Neural cell (in vitro differentiated cells): ENCODE data around the gene MICA. TPM values are rescaled to one million over a fixed set of nuclear protein-coding genes. Genes with fewer than 3 reads are reported as not detected.

ENCODE experiments used
- H2AFZ ChIP-seq: fragments of 200-600, 300-800 bp; sonication (generic), shearing (Covaris generic); 2 replicates; pipeline ENCODE4 v1.6.0; 2014; ENCODE audit warnings: low read depth, mild to moderate bottlenecking, antibody characterized with exemption, low read length, moderate library complexity
- H3F3A ChIP-seq: fragments of 200-600 bp; shearing (Covaris generic); 2 replicates; pipeline ENCODE4 v1.6.1; 2016; ENCODE audit warnings: mild to moderate bottlenecking, moderate library complexity, mixed read lengths, antibody characterized with exemption, low read length; ENCODE audit not compliant: insufficient read depth, poor library complexity, severe bottlenecking
- H3K27ac ChIP-seq: fragments of 200-600, 300-800 bp; sonication (generic), shearing (Covaris generic); 2 replicates; pipeline ENCODE4 v1.5.1; 2014; ENCODE audit warnings: mild to moderate bottlenecking, low read length, moderate library complexity
- H3K27me3 ChIP-seq: fragments of 300-800, 200-600 bp; sonication (generic), shearing (Covaris generic); 2 replicates; pipeline ENCODE4 v1.6.0; 2014; ENCODE audit warnings: mild to moderate bottlenecking, low read depth, low read length, moderate library complexity; ENCODE audit not compliant: insufficient read depth
- H3K36me3 ChIP-seq: fragments of 300-800, 200-600 bp; sonication (generic), shearing (Covaris generic); 2 replicates; pipeline ENCODE4 v1.5.1; 2014; ENCODE audit warnings: mild to moderate bottlenecking, antibody characterized with exemption, low read length, moderate library complexity; ENCODE audit not compliant: insufficient read depth
- H3K4me2 ChIP-seq: fragments of 300-800, 200-600 bp; sonication (generic), shearing (Covaris generic); 2 replicates; pipeline ENCODE4 v1.6.0; 2014; ENCODE audit warnings: mild to moderate bottlenecking, low read length
- H3K4me3 ChIP-seq: fragments of 300-800, 200-600 bp; sonication (generic), shearing (Covaris generic); 2 replicates; pipeline ENCODE4 v1.5.1; 2014; ENCODE audit warnings: mild to moderate bottlenecking, low read length, moderate library complexity
- H3K79me2 ChIP-seq: fragments of 200-600 bp; shearing (Covaris generic); replicated peaks from 2 replicates; pipeline ENCODE4 v1.6.0; 2014; ENCODE audit warnings: mild to moderate bottlenecking, low read length, moderate library complexity; ENCODE audit not compliant: insufficient read depth
- H3K9ac ChIP-seq: fragments of 300-800, 200-600 bp; sonication (generic), shearing (Covaris generic); 2 replicates; pipeline ENCODE4 v1.6.1; 2016; ENCODE audit warnings: mild to moderate bottlenecking, low read length, mixed read lengths
- H3K9me2 ChIP-seq: fragments of 200-600 bp; shearing (Covaris generic); 2 replicates; pipeline ENCODE4 v1.6.1; 2016; ENCODE audit warnings: mild to moderate bottlenecking, low read length, mixed read lengths; ENCODE audit not compliant: insufficient read depth
- H3K9me3 ChIP-seq: fragments of 200-600, 300-800 bp; sonication (generic), shearing (Covaris generic); 2 replicates; pipeline ENCODE4 v1.6.1; 2016; ENCODE audit warnings: mild to moderate bottlenecking, mixed run types, low read length, moderate library complexity, mixed read lengths
- H4K20me1 ChIP-seq: fragments of 200-600 bp; shearing (Covaris generic); 2 replicates; pipeline ENCODE4 v1.6.1; 2016; ENCODE audit warnings: mild to moderate bottlenecking, mixed run types; ENCODE audit not compliant: insufficient read depth
- CTCF ChIP-seq: fragments of 450-650 bp; IDR thresholded peaks from 2 replicates; pipeline ENCODE4 v1.5.1; 2014; ENCODE audit warnings: antibody characterized with exemption, mild to moderate bottlenecking, moderate library complexity; ENCODE audit not compliant: poor library complexity, severe bottlenecking
- MXI1 ChIP-seq: fragments of 450-650 bp; conservative IDR thresholded peaks from 2 replicates; pipeline ENCODE4 v1.6.1; 2014; ENCODE audit warnings: antibody characterized with exemption, mild to moderate bottlenecking; ENCODE audit not compliant: poor library complexity, severe bottlenecking
- RAD21 ChIP-seq: fragments of 450-650 bp; conservative IDR thresholded peaks from 2 replicates; pipeline ENCODE4 v1.6.1; 2014; ENCODE audit warnings: antibody characterized with exemption, mild to moderate bottlenecking, moderate library complexity
- REST ChIP-seq: IDR thresholded peaks from 2 replicates; pipeline ENCODE4 v1.6.1; 2012; ENCODE audit warnings: borderline replicate concordance
- SMC3 ChIP-seq: fragments of 450-650 bp; conservative IDR thresholded peaks from 2 replicates; pipeline ENCODE4 v1.6.1; 2014; ENCODE audit warnings: antibody characterized with exemption, mild to moderate bottlenecking, moderate library complexity; ENCODE audit not compliant: poor library complexity
- TAF1 ChIP-seq: IDR thresholded peaks from 2 replicates; pipeline ENCODE4 v1.6.1; 2012; ENCODE audit warnings: low read depth
- polyA plus RNA-seq: library from polyadenylated mRNA; depleted of rRNA; stranded (reverse); fragments of >200 nt; gene quantifications from 2 replicates; pipeline ENCODE4 v1.2.3, GENCODE V29; 2014

The MICA gene
- polyA plus RNA-seq, 1 donor from 2014 or later: 0.87 TPM

GRCh38 chr6:31414771-31415265 lies 11.4 kb downstream of the MICA start:
- Histone ChIP-seq H3K27ac (no peak overlapping the region), H3K27me3 (no peaks in the 10 kb centered on the region), H3K4me2 (no peak overlapping the region), H3F3A (no peaks in the 10 kb centered on the region), H3K79me2 (no peaks in the 10 kb centered on the region), H2AFZ (no peak overlapping the region), H3K36me3 (no peaks in the 10 kb centered on the region), H3K9ac (no peak overlapping the region), H3K9me2 (no peaks in the 10 kb centered on the region), H4K20me1 (no peaks in the 10 kb centered on the region), H3K4me3 (no peak overlapping the region), H3K9me3 (no peaks in the 10 kb centered on the region)
- no peak for TF ChIP-seq RAD21
- TF ChIP-seq REST: no peak
- no peak for TF ChIP-seq CTCF
- TF ChIP-seq TAF1: no peak

- Histone ChIP-seq H3K36me3 (no peaks in the 10 kb centered on the region), H3K79me2 (no peaks in the 10 kb centered on the region), H4K20me1 (no peaks in the 10 kb centered on the region), H3K27me3 (no peaks in the 10 kb centered on the region), H3K4me2 (no peak overlapping the region), H3K9ac (no peak overlapping the region), H3K4me3 (no peak overlapping the region), H3K9me2 (no peaks in the 10 kb centered on the region), H2AFZ (no peak overlapping the region), H3K27ac (no peak overlapping the region), H3F3A (no peaks in the 10 kb centered on the region), H3K9me3 (no peaks in the 10 kb centered on the region)
- TF ChIP-seq SMC3 (no peak), RAD21 (no peak)
Measured at GRCh38 chr6:31416394-31417014, 13.1 kb downstream of the MICA start.

GRCh38 chr6:31418251-31418650 lies 14.9 kb downstream of the MICA start:
- H3K27ac ChIP-seq: no peak overlapping the region
- no peak overlapping the region for H3K4me3 ChIP-seq
- no peaks in the 10 kb centered on the region for H3K36me3 ChIP-seq
- H3K4me2 ChIP-seq: no peak overlapping the region
- no peaks in the 10 kb centered on the region for H3K79me2 ChIP-seq
- H3F3A ChIP-seq: no peaks in the 10 kb centered on the region
- H3K9ac ChIP-seq: no peak overlapping the region
- no peak for TF ChIP-seq TAF1
- TF ChIP-seq MXI1: no peak
- TF ChIP-seq CTCF: no peak
- no peaks in the 10 kb centered on the region for H3K9me3 ChIP-seq
- H3K27me3 ChIP-seq: no peaks in the 10 kb centered on the region
- no peak overlapping the region for H2AFZ ChIP-seq
- no peaks in the 10 kb centered on the region for H3K9me2 ChIP-seq
- H4K20me1 ChIP-seq: no peaks in the 10 kb centered on the region
